ENCODE measurements around the gene CORO2B. TPM values are rescaled to one million over a fixed set of nuclear protein-coding genes. Genes with fewer than 3 reads are reported as not detected.

The CORO2B gene
- total and polyA plus RNA-seq, 2 of the 4 experiments (the other 2 are of a cell fraction), result 9.3 to 39.3 TPM

- no peak for TF ChIP-seq CHD1 (IDR thresholded peaks at IDR 0.05; ENCODE audit: low read depth, low read length)
- TF ChIP-seq SMC3 (IDR thresholded peaks at IDR 0.05; ENCODE audit: low read depth, low read length), result no peak
- TF ChIP-seq FOS (IDR thresholded peaks at IDR 0.05; ENCODE audit: low read depth, low read length), result no peak
Measured at GRCh38 chr15:68554721-68555678, 23.8 kb upstream of the CORO2B start (continued).

- in situ Hi-C loops (cut with MboI; ENCODE audit: low sequenced_read_pairs), result no loop called here
- dilution Hi-C loops (cut with HindIII; ENCODE audit: low sequenced_read_pairs, unreplicated experiment), result no loop called here
- H3K9me3 ChIP-seq (ENCODE audit: control insufficient read depth, insufficient read depth, low read length), result no peaks in the 10 kb centered on the region
- H3K18ac ChIP-seq (ENCODE audit: low read depth, low read length), result no peak overlapping the region
- no peak for TF ChIP-seq FOS (IDR thresholded peaks at IDR 0.05; ENCODE audit: low read depth, low read length)
- no peak for TF ChIP-seq CHD1 (IDR thresholded peaks at IDR 0.05; ENCODE audit: low read depth, low read length)
- TF ChIP-seq POLR2A (IDR thresholded peaks at IDR 0.05; ENCODE audit: low read depth, low read length), result no peak
- no peak for TF ChIP-seq BHLHE40 (IDR thresholded peaks at IDR 0.05; ENCODE audit: low read depth, low read length)
- TF ChIP-seq CEBPB (IDR thresholded peaks at IDR 0.05; ENCODE audit: low read depth, low read length), result no peak
- no peaks in the 10 kb centered on the region; the same call in 1 of the 2 replicates for H3K27me3 ChIP-seq (ENCODE audit: control insufficient read depth, insufficient read depth, low read length)
- POLR2A ChIA-PET (ENCODE audit: unreplicated experiment), result no interaction called here
- H2AK9ac ChIP-seq (replicated peaks; ENCODE audit: low read depth, low read length, poor library complexity), result no peak overlapping the region
- no peak overlapping the region for H4K5ac ChIP-seq (ENCODE audit: low read depth, low read length)
- H2AK5ac ChIP-seq (ENCODE audit: low read depth, low read length), result no peak overlapping the region
- ATAC-seq (ENCODE audit: low read depth) (no peak), DNase-seq (no peak)
- no peak overlapping the region for H3K14ac ChIP-seq (replicated peaks; ENCODE audit: low read depth, low read length)
- no peak overlapping the region for H2BK15ac ChIP-seq (ENCODE audit: low read depth, low read length)
- H3K4me1 ChIP-seq (ENCODE audit: control insufficient read depth, insufficient read depth, low read length), result peaks cover 5% of the 10 kb centered on the region
- H3K23ac ChIP-seq (ENCODE audit: low read depth, low read length), result no peak overlapping the region
- H3K79me1 ChIP-seq (ENCODE audit: low read depth in 1 of 2, low read length in 2 of 2), result no peaks in the 10 kb centered on the region
- H2BK120ac ChIP-seq (ENCODE audit: low read depth, low read length), result no peak overlapping the region
- H3K9me1 ChIP-seq (ENCODE audit: insufficient read depth, low read length), result peaks cover 7% of the 10 kb centered on the region
- H2BK20ac ChIP-seq (ENCODE audit: low read depth, low read length), result no peak overlapping the region
- 76% methylated on average over 5 of the region's 7 CpGs; no CpG with 5 or more reads in 1 of the 2 experiments for WGBS, 2 experiments (ENCODE audit: extremely low coverage in 2 of 2, insufficient read length in 1 of 2)
- H2BK5ac ChIP-seq (ENCODE audit: low read depth, low read length, poor library complexity, severe bottlenecking), result no peak overlapping the region
- no peak overlapping the region for H3K56ac ChIP-seq (ENCODE audit: extremely low read depth, insufficient read depth, low read length)
- CTCF ChIA-PET, result no interaction called here
- no peaks in the 10 kb centered on the region for H4K20me1 ChIP-seq (ENCODE audit: insufficient read depth, low read length)
- H3K4me3 ChIP-seq (ENCODE audit: insufficient read depth, low read depth, low read length), result no peak overlapping the region
- H3K27ac ChIP-seq (ENCODE audit: insufficient read depth, low read length), result no peak overlapping the region
- no peak overlapping the region for H4K91ac ChIP-seq (ENCODE audit: insufficient read depth, low read depth, low read length)
- no peaks in the 10 kb centered on the region for H3K36me3 ChIP-seq (ENCODE audit: control insufficient read depth, insufficient read depth, low read length)
- H2AFZ ChIP-seq (replicated peaks; ENCODE audit: low read length, poor library complexity), result no peak overlapping the region
- no peak overlapping the region for H3K4me2 ChIP-seq (ENCODE audit: low read depth, low read length)
- no peak overlapping the region for H4K8ac ChIP-seq (ENCODE audit: low read depth in 2 of 2, low read length in 2 of 2)
- H3K4ac ChIP-seq (ENCODE audit: low read depth, low read length), result no peak overlapping the region
- intact Hi-C loops (cut with micrococcal nuclease), result no loop called here
- no TSS peak for BruUV-seq (replicated peaks)
- H3K9ac ChIP-seq (ENCODE audit: low read depth, low read length), result no peak overlapping the region
Measured at GRCh38 chr15:68555679-68556037, 23.1 kb upstream of the CORO2B start.
